Measurements from ENCODE around the gene SDC3.

DNA sequence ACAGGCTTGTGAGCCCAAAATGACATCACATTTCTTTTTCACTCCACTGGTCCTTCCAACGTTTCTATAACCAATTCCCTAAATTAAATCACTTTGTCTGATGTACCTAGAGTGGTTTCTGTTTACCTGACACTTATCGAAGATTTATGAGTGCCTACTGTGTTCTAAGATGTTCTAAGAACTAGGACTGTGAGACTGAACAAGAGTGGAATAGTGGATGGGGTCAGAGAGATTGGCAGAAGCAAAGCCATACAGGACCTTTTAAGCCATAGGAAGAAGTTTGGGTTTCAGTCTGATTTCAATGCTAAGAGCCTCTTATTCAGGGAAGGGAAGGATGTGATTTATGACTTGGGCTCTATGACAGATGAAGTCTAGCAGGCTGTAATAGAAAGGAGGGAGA is 78.7 kb downstream of the SDC3 start:
- TF ChIP-seq, protein P1, sequence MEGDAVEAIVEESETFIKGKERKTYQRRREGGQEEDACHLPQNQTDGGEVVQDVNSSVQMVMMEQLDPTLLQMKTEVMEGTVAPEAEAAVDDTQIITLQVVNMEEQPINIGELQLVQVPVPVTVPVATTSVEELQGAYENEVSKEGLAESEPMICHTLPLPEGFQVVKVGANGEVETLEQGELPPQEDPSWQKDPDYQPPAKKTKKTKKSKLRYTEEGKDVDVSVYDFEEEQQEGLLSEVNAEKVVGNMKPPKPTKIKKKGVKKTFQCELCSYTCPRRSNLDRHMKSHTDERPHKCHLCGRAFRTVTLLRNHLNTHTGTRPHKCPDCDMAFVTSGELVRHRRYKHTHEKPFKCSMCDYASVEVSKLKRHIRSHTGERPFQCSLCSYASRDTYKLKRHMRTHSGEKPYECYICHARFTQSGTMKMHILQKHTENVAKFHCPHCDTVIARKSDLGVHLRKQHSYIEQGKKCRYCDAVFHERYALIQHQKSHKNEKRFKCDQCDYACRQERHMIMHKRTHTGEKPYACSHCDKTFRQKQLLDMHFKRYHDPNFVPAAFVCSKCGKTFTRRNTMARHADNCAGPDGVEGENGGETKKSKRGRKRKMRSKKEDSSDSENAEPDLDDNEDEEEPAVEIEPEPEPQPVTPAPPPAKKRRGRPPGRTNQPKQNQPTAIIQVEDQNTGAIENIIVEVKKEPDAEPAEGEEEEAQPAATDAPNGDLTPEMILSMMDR (IDR thresholded peaks at IDR 0.05) = no peak
- TF ChIP-seq POLR2A (IDR thresholded peaks at IDR 0.05) = no peak

All from lower leg skin (tissue), 3 donors.